ENCODE results near the gene SNAI3. TPM values are rescaled to one million over a fixed set of nuclear protein-coding genes. Genes with fewer than 3 reads are reported as not detected.

Gene SNAI3
- total RNA-seq, 2 experiments from 2014 or later, result 13.4 to 14.3 TPM

DNA sequence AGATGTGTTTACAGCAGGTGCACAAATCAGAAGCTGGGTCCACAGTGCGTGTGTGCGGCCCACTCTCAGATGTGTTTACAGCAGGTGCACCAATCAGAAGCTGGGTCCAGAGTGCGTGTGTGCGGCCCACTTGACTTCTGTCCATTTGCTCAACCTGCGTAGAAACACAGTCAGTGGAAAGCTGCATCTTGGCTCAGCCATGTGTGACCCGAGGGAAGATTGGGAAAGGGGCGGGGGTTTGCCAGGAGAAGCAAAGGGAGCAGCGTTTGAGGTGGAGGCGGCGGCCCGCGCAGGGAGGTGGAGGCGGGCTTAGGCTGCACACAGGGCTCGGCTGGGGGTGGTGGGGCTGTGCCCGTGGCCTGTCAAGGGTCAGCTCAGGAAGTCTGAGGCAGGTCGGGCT lies 24.2 kb upstream of the SNAI3 start:
- DNase-seq, result no peak
- ATAC-seq, result no peak
- Mint-ChIP-seq H3K27ac (peak overlapping the region; percentile 72), H3K9me3 (ENCODE audit: insufficient read depth) (no peaks in the 10 kb centered on the region), H3K4me1 (ENCODE audit: low read depth) (peaks cover 16% of the 10 kb centered on the region), H3K4me3 (no peak overlapping the region), H3K27me3 (ENCODE audit: low read depth) (no peaks in the 10 kb centered on the region), H3K36me3 (ENCODE audit: low read depth) (peaks cover 3% of the 10 kb centered on the region)
- ChIA-PET CTCF (interaction anchor here (1.1 kb wide), 1 partner anchor 32 kb away, joined by 3 read pairs; no protein-coding TSS in a partner anchor), POLR2A (interaction anchor here (1.0 kb wide), 1 partner anchor 73 kb away, joined by 3 read pairs; no protein-coding TSS in a partner anchor)

DNA sequence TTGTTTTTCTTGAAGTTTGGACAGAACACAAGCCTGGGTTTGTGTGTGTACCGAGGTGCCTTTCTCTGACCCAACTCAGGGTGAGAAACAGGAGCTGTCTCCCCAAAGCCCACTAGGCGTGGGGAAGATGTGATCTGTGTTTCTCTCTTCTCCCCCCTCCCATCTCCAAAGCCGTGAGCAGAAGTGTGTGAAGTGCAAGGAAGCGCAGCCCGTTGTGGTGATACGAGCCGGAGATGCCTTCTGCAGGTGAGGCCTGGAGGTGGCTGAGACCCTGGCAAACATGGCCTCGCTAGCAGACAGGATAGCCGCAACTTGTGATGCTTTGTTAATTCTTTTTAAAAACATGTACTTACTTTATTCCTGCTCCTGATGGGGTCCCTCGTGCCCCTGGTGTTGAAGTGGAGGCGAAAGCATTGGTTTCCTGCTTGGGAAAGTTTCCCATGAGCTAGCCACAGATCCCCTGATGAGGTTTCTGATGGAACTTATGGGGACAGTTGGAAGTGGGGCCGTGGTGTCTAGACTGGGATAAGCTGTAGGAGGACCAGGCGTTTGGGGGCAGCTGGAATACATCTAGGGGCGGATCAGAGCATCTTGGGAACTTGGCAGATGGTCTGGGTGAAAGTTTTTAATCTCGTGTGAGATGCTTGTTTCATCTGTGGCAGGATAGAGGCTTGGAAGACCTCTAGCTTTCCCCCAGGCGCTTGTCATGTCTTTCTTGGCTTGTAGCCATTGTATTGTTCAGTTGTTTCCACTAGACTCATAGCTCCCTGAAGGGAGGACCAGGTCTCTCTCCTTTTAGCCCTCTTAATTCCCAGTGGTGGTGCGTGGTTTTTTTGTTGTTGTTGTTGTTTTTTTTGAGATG lies 20.9 kb upstream of the SNAI3 start:
- no peak for DNase-seq
- Mint-ChIP-seq H3K9me3 (ENCODE audit: insufficient read depth) (no peaks in the 10 kb centered on the region), H3K27ac (peak overlapping the region; percentile 87), H3K4me3 (peak overlapping the region; percentile 83), H3K27me3 (ENCODE audit: low read depth) (no peaks in the 10 kb centered on the region), H3K36me3 (ENCODE audit: low read depth) (peaks cover 17% of the 10 kb centered on the region), H3K4me1 (ENCODE audit: low read depth) (peaks cover 41% of the 10 kb centered on the region)
- ATAC-seq, result no peak
- POLR2A ChIA-PET, result interaction anchor here (0.6 to 1.1 kb wide), 3 partner anchors 11 to 105 kb away, joined by 3 to 5 read pairs (median 3); partner anchors contain the start of gene APRT
- CTCF ChIA-PET, result interaction anchor here (1.0 kb wide), 1 partner anchor 20 kb away, joined by 3 read pairs; no protein-coding TSS in a partner anchor

DNA sequence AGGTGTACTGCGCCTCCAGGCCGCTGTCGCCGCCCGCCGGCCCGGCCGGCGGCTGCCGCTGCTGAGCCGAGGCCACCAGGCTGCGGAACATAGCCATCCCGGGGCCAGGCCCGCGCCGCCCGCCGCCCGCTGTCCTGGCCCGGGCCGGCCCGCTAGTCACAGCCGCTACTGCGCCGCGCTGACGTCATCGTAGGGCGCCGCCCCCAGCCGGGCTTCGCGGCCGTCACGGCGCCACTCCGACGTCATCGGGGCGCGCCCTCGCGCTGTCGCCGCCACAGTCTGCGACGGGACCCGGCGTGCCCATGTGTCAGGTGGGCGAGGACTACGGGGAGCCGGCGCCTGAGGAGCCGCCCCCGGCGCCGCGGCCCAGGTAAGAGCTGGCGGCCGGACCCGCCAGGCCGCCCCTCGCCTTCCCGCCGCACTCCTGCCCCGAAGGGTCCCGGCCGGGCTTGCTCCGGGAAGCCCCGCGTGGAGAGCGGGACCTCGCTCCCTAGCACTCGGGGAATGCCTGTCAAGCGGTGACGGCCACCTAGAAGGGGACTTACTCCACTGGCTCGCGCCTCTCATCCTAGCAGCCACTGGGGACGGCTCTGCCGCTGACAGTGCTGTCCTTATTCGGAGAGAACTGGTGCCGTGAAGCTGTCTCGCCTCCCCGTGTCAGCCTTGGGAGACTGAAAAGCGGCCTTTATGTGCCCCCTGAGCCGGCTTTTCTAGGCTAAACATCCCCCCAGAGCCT lies 20.1 kb upstream of the SNAI3 start, which contains the start of the genes CTU2 and RNF166:
TSS of gene CTU2 (plus strand) at position 275 of the 736 bp plus-strand sequence. CDS start at position 303, 28 bp downstream.
TSS of gene RNF166 (minus strand) at position 180 of the 736 bp plus-strand sequence. CDS start at position 97, 83 bp downstream.
- no peaks in the 10 kb centered on the region for H3K27me3 Mint-ChIP-seq (ENCODE audit: low read depth)
- H3K9me3 Mint-ChIP-seq (ENCODE audit: insufficient read depth), result no peaks in the 10 kb centered on the region
- H3K36me3 Mint-ChIP-seq (ENCODE audit: low read depth), result peaks cover 25% of the 10 kb centered on the region
- H3K27ac Mint-ChIP-seq, result peak within 1 kb of the TSS; percentile 100
- H3K4me1 Mint-ChIP-seq (ENCODE audit: low read depth), result peaks cover 44% of the 10 kb centered on the region
- peak; percentile 93 for DNase-seq
- POLR2A ChIA-PET, result interaction anchor here (0.6 to 1.1 kb wide), 3 partner anchors 11 to 136 kb away, joined by 3 to 5 read pairs (median 3); partner anchors contain the start of genes APRT and ZC3H18
- H3K4me3 Mint-ChIP-seq, result peak within 1 kb of the TSS; percentile 99
- ATAC-seq, result peak; percentile 66
- CTCF ChIA-PET, result interaction anchor here (1.0 to 1.5 kb wide), 2 partner anchors 19 to 76 kb away, joined by 3 to 10 read pairs; no protein-coding TSS in a partner anchor

DNA sequence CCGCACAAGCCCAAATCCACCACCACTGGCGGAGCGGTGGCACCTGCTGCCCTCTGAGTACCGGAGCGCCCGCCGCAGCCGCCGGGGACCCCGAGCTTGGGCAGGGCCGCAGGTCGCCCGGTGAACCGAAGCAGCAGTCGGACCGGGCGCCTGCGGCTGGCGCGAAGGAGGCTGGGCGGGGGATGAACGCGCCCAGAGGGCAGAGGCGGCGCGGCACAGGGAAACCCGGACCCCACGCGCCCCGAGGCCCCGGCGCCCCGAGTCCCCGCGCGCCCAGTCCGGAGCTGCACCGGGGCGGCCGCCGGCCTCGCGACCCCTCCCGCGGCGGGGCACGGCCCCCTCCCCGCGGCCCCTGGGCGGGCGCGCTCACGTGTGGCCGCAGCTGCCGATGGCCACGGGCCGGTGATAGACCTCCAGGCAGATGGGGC lies 19.5 kb upstream of the SNAI3 start:
- H3K27me3 Mint-ChIP-seq (ENCODE audit: low read depth), result no peaks in the 10 kb centered on the region
- peaks cover 28% of the 10 kb centered on the region for H3K36me3 Mint-ChIP-seq (ENCODE audit: low read depth)
- H3K27ac Mint-ChIP-seq, result peak overlapping the region; percentile 100
- CTCF ChIA-PET, result interaction anchor here (0.9 to 1.5 kb wide), 7 partner anchors 21 to 152 kb away, joined by 3 to 10 read pairs (median 3); no protein-coding TSS in a partner anchor
- no peaks in the 10 kb centered on the region for H3K9me3 Mint-ChIP-seq (ENCODE audit: insufficient read depth)
- ATAC-seq, result peak; percentile 4
- POLR2A ChIA-PET, result interaction anchor here (1.1 to 1.3 kb wide), 2 partner anchors 25 to 135 kb away, joined by 3 to 5 read pairs; partner anchors contain the start of gene ZC3H18
- H3K4me3 Mint-ChIP-seq, result peak overlapping the region; percentile 99
- DNase-seq, result no peak
- peaks cover 43% of the 10 kb centered on the region for H3K4me1 Mint-ChIP-seq (ENCODE audit: low read depth)

DNA sequence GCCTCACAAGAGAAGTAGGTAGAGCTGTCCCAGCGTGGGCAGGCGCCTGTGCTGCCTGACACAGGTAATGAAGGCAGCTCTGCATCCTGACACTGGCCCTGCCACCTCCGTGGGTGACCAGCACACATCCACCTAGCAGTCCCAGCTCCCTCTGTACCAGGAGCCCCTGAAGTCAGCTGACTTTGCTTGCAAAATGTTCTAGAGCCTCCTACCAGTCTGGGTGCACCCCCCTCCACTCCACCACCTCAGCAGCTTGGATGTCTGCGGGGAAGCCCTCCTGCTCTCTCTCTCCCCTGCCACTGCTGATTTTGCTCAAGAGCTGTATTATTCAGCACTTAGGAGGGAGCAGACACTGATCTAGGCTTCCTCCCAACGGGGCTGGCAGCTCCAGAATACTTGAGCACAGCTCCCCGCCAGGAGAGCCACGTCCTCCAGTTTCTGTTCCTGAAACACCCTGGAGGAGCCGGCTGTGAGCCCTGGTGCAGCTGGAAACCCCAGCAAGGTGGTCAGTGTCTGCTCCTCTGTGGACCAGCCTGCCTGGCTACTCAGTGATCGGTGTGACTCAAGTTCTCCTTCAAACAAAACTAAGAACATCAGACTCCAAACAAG lies 18.9 kb upstream of the SNAI3 start:
- ATAC-seq (no peak), DNase-seq (peak; percentile 50)
- Mint-ChIP-seq H3K36me3 (ENCODE audit: low read depth) (peaks cover 34% of the 10 kb centered on the region), H3K9me3 (ENCODE audit: insufficient read depth) (no peaks in the 10 kb centered on the region), H3K27ac (peak overlapping the region; percentile 100), H3K4me3 (peak overlapping the region; percentile 99), H3K4me1 (ENCODE audit: low read depth) (peaks cover 48% of the 10 kb centered on the region), H3K27me3 (ENCODE audit: low read depth) (no peaks in the 10 kb centered on the region)
- POLR2A ChIA-PET, result interaction anchor here (0.8 to 5.9 kb wide), 5 partner anchors 15 to 135 kb away, joined by 3 to 38 read pairs (median 3); partner anchors contain the start of genes IL17C, SNAI3 and ZC3H18
- CTCF ChIA-PET, result interaction anchor here (0.9 to 1.9 kb wide), 8 partner anchors 20 to 153 kb away, joined by 3 to 10 read pairs (median 3); no protein-coding TSS in a partner anchor

DNA sequence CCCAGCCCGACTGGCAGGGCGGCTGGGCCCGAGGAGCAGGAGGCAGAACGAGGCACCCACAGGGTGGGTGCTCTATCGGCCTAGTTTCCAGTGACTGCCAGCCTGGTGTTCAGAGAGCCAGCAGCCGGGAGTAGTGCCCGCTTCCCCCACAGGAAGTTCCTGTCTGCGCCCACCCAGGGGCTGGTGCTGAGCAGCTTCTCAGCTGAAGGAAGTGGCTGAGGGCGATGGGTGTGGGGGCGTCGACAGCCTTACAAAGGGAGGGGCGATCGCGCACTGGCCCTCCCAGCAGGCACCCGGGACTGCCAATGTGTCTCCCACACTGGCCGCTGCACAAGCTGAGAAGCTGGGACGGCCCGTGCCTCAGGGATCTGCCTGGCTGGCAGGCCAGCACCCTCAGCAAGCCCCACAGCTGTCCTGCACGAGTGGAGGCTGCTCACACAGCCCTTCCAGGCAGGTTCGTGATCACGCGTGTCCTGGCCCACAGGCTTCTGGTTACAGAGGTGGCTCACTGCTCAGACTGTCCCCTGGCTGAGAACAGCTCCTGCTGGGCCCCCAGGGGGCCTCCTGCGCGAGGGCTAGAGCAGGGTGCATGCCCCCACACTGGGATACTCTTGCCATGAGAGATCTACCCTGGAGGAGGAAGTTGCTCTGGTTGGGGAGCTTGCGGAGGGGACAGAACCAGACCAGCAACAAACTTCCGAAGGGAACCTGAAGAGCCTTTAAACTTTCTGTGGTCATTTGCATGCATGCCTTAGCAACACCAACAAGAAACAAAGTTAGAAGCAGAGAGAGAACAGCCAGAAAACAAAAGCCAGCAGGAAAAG lies 17.4 kb upstream of the SNAI3 start:
- peak overlapping the region; percentile 99 for H3K4me3 Mint-ChIP-seq
- ChIA-PET POLR2A (interaction anchor here (0.9 to 5.9 kb wide), 11 partner anchors 17 to 133 kb away, joined by 3 to 38 read pairs (median 7); partner anchors contain the start of genes CYBA, IL17C, SNAI3 and ZC3H18), CTCF (interaction anchor here (0.8 to 4.2 kb wide), 8 partner anchors 11 to 100 kb away, joined by 3 to 28 read pairs (median 4); partner anchors contain the start of gene CDT1)
- peak overlapping the region; percentile 100 for H3K27ac Mint-ChIP-seq
- DNase-seq, result peak; percentile 93
- H3K4me1 Mint-ChIP-seq (ENCODE audit: low read depth), result peaks cover 60% of the 10 kb centered on the region
- H3K36me3 Mint-ChIP-seq (ENCODE audit: low read depth), result peaks cover 43% of the 10 kb centered on the region
- ATAC-seq, result peak; percentile 43
- H3K9me3 Mint-ChIP-seq (ENCODE audit: insufficient read depth), result no peaks in the 10 kb centered on the region
- H3K27me3 Mint-ChIP-seq (ENCODE audit: low read depth), result no peaks in the 10 kb centered on the region

DNA sequence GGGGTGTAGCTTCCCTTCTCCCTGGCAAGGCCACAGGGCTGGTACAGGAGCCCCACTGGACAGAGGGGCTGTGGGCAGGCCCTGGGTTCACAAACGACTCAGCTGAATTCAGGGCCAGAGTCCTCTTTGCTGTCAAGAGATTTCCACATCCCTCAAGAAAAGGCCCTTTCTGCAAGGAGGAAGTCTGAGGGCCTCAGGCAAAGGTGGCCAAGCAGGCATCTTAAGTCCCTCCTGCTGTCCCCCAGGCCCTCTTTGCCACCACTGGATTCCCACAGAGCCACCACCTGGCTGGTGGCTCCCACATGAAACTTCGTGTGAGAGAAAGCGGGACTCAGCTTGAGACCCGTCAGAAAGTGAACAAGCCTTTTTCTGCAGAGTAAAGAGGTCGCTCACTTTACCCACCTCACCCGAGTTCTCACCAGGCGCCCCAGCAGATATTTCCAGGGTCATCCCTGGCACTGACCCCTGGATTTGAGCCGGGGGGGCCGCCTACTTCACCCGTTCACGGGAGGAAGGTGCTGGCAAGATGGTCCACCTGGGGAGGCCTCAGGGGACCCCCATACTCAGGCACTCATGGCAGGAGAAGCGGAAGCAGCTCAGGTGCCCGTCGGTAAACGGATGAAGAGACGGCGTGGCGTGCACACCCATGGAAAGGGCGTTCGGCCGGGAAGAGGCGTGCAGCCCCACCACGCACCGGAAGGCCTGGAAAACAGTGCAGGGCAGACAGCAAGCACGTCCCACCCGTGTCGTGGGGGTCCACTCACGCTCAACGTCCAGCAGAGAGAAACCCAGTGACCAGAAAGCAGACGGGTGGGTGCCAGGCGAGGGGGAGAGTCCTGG lies 16.3 kb upstream of the SNAI3 start:
- peak overlapping the region; percentile 100 for H3K27ac Mint-ChIP-seq
- H3K4me1 Mint-ChIP-seq (ENCODE audit: low read depth), result peaks cover 67% of the 10 kb centered on the region
- peak overlapping the region; percentile 99 for H3K4me3 Mint-ChIP-seq
- peak; percentile 44 for DNase-seq
- no peak for ATAC-seq
- no peaks in the 10 kb centered on the region for H3K27me3 Mint-ChIP-seq (ENCODE audit: low read depth)
- H3K36me3 Mint-ChIP-seq (ENCODE audit: low read depth), result peaks cover 53% of the 10 kb centered on the region
- H3K9me3 Mint-ChIP-seq (ENCODE audit: insufficient read depth), result no peaks in the 10 kb centered on the region
- POLR2A ChIA-PET, result interaction anchor here (0.5 to 5.9 kb wide), 22 partner anchors 11 to 263 kb away, joined by 3 to 38 read pairs (median 6); partner anchors contain the start of genes APRT, CYBA, MVD and SNAI3
- CTCF ChIA-PET, result interaction anchor here (0.6 to 4.2 kb wide), 11 partner anchors 10 to 513 kb away, joined by 3 to 28 read pairs (median 4); partner anchors contain the start of gene APRT

DNA sequence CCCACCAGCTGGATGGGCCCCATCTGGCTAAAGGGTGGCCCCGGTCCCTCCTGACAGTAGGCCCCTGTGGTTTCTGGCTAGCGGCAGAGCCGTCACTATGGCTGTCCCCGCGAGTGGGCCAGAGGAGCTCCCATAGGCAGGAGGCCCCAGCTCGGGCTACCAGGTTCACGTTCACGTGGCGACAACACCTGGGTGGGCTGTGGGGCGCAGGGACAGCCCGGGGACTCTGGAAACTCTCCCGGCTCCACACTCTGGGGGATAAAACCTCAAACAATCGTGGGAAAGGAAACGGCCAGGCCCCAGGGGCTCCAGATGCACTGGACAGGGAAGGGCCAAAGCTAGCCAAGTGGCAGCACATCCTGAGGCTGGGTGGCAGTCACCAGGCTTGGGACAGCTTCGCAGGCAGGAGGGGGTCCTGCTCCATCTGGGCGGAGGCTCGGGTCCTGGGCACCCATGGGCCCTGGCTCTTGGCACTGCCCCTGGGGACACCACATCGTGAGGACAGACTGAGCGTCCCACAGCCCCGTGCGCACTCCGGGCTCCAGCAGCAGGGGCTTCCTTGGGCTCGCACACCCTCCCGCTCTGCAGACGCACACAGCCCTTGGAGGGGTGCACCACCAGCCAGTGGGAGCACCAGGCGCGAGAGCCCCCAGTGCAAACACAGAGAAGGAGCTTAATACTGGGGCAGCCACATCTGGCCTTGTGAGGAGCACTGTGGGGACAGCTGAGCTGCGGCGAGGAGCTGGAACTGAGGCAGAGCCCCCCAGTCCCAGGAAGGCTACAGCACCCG lies 15.5 kb upstream of the SNAI3 start:
- H3K4me3 Mint-ChIP-seq, result peak overlapping the region; percentile 99
- peak; percentile 38 for DNase-seq
- ChIA-PET POLR2A (interaction anchor here (0.7 to 5.9 kb wide), 14 partner anchors 10 to 141 kb away, joined by 3 to 38 read pairs (median 6); partner anchors contain the start of genes APRT, CYBA, MVD and SNAI3), CTCF (interaction anchor here (1.1 to 4.2 kb wide), 8 partner anchors 9 to 110 kb away, joined by 3 to 28 read pairs (median 4); partner anchors contain the start of gene APRT)
- H3K27ac Mint-ChIP-seq, result peak overlapping the region; percentile 100
- peaks cover 56% of the 10 kb centered on the region for H3K36me3 Mint-ChIP-seq (ENCODE audit: low read depth)
- no peaks in the 10 kb centered on the region for H3K9me3 Mint-ChIP-seq (ENCODE audit: insufficient read depth)
- peaks cover 62% of the 10 kb centered on the region for H3K4me1 Mint-ChIP-seq (ENCODE audit: low read depth)
- no peaks in the 10 kb centered on the region for H3K27me3 Mint-ChIP-seq (ENCODE audit: low read depth)
- no peak for ATAC-seq

All from activated CD8-positive, alpha-beta T cell treated with anti-CD3 and anti-CD28 coated beads, Interleukin-2, amount 10 ng/mL, durations not matched to agents 7 days and 5 days (primary cell).